ENCODE results near the gene CYBA.

DNA sequence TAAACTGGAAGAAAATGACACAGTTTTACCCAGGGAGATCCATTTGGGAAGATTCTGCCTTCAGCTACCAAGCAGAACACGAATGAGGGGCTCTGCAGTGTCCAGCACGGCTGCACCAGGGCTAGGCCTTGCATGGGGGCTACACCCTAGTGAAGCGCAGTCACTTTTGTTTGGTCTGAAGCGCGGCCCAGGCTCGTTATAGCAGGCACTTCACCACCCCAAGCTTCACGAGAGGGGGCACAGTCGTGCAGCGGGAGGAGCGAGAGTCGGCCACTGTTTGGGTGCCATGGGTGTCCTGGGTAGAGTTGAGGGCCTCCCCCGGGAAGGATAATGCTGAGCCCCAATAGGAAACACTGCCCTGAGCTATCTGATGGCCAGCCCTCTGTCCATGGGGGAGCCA is 34.1 kb downstream of the CYBA start:
- no peak for TF ChIP-seq ZNF644 (CRISPR knock-in tag; IDR thresholded peaks at IDR 0.05; ENCODE audit: low read depth)
- TF ChIP-seq ZNF546 (CRISPR knock-in tag; conservative IDR thresholded peaks at IDR 0.05): no peak
- TF ChIP-seq SETDB1 (CRISPR knock-in tag; IDR thresholded peaks at IDR 0.05; ENCODE audit: borderline replicate concordance): no peak
- no peak for TF ChIP-seq MYC (CRISPR knock-in tag; IDR thresholded peaks at IDR 0.05; ENCODE audit: borderline replicate concordance)
- no peak for TF ChIP-seq CREB1 (IDR thresholded peaks at IDR 0.05)
- TF ChIP-seq CREB1 (CRISPR knock-in tag; IDR thresholded peaks at IDR 0.05): no peak
- TF ChIP-seq DMAP1 (CRISPR knock-in tag; IDR thresholded peaks at IDR 0.05): no peak
